Motor neuron (in vitro differentiated cells): ENCODE measurements around the gene TIMM44. TPM values are rescaled to one million over a fixed set of nuclear protein-coding genes. Genes with fewer than 3 reads are reported as not detected.

Source experiments
- ATAC-seq, 8 experiments: fragments of 200-7000 bp; cut with Tn5 transposase; replicated peaks in 6 of 8; 2 replicates each; pipeline ENCODE4 v1.8.0; 2021; ENCODE audit warnings: mild to moderate bottlenecking in 8 of 8, moderate library complexity in 8 of 8
- H3K27ac ChIP-seq, 2 donors: fragments of 250-450 bp; sonication (Bioruptor Pico); 2 replicates each; pipeline ENCODE4 v1.9.0; 2021; ENCODE audit warnings: antibody characterized with exemption in 2 of 2, mild to moderate bottlenecking in 2 of 2, moderate library complexity in 1 of 2
- H3K4me1 ChIP-seq, 2 donors: fragments of 250-450 bp; sonication (Bioruptor Pico); replicated peaks in 1 of 2; 2 replicates each; pipeline ENCODE4 v1.6.1; 2021; ENCODE audit warnings: antibody characterized with exemption in 2 of 2, mild to moderate bottlenecking in 2 of 2, moderate library complexity in 1 of 2
- H3K4me3 ChIP-seq, 5 donors: fragments of 250-450 bp; sonication (Bioruptor Pico); 2 replicates each; pipeline ENCODE4 v1.9.0; 2021; ENCODE audit warnings: antibody characterized with exemption in 5 of 5, mild to moderate bottlenecking in 5 of 5, moderate library complexity in 4 of 5
- WGBS, 10 experiments: fragments of 450-650 bp; shearing (Covaris generic); methylation state at CpG; one replicate each; pipeline ENCODE4 v1.0.0; 2022; 5-methylcytosine and 5-hydroxymethylcytosine counted together
- in situ Hi-C, 9 experiments: fragments of 400-800 bp; cut with MboI; loops; one replicate each; pipeline ENCODE4 v1.15.0; 2021; ENCODE audit warnings: low sequenced_read_pairs in 9 of 9, low pct_unique_long_range_greater_than_20kb in 2 of 9; ENCODE audit not compliant: unreplicated experiment in 9 of 9
- total RNA-seq, 8 experiments: library from RNA; unstranded; fragments of 300-600 nt; gene quantifications; 2 replicates each; pipeline versions ENCODE4 v1.2.3 to v1.2.4, GENCODE V29; 2022

Gene TIMM44
- total RNA-seq, 8 experiments from 2014 or later: 38.7 to 106 (median 65.1) TPM

DNA sequence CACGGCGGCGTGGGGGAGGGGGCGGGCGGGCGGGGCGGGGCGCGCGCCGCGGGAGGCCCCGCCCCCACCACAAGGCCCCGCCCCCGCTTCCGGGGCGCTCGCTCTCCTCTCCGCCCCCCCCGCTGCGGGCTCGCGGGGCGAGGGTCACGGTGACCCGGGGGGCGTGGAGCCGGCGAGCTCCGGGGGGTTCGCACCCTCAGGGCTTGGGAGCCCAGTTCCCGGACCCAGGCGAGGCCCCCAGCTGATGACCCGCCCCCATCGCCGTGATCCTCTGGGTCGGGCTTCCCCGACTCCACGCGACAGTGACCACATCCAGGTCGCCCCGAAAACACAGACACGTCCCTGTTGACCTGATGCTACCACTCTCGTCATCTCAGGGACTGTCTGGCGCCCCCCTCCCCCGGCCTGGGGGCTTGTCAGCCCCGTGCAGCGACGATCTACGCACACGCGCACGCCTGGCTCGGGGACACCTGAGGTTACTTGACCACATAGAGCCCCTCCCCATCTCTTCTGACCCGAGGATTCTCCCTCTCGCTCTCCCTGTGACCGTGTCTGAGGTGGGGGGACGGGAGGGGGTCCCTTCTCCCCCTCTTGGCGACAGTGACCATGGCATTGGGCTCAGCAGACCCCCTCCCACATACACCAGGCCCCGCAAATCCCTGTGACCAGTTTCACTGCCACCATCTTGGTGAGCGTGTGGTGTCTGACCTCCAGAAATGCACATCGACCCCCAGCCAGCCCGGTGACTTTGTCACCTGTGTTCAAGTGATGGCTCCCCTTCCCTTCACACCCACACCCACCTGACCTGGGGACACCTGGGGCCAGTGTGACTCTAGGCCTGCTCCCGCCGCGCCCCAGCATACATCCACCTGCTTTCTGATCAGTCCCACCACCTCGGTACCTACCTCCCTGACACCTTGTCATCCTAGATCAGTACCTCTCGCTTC, 39.1 kb downstream of the TIMM44 start:
- Histone ChIP-seq H3K27ac (peak overlapping the region; percentile 88 to 91), H3K4me3 (peak overlapping the region; percentile 79 to 92 (median 83)), H3K4me1 (peaks cover 15% of the 10 kb centered on the region in 2 donors)
- in situ Hi-C loops: no loop called here
- WGBS, 10 experiments: 0 to 81% (median 50%) methylated on average over 1 to 4 of the region's 68 CpGs; no CpG with 5 or more reads in 4 of the 10 experiments
- ATAC-seq: peak in 6 of 8 experiments; percentile 12 to 31 (median 30)

DNA sequence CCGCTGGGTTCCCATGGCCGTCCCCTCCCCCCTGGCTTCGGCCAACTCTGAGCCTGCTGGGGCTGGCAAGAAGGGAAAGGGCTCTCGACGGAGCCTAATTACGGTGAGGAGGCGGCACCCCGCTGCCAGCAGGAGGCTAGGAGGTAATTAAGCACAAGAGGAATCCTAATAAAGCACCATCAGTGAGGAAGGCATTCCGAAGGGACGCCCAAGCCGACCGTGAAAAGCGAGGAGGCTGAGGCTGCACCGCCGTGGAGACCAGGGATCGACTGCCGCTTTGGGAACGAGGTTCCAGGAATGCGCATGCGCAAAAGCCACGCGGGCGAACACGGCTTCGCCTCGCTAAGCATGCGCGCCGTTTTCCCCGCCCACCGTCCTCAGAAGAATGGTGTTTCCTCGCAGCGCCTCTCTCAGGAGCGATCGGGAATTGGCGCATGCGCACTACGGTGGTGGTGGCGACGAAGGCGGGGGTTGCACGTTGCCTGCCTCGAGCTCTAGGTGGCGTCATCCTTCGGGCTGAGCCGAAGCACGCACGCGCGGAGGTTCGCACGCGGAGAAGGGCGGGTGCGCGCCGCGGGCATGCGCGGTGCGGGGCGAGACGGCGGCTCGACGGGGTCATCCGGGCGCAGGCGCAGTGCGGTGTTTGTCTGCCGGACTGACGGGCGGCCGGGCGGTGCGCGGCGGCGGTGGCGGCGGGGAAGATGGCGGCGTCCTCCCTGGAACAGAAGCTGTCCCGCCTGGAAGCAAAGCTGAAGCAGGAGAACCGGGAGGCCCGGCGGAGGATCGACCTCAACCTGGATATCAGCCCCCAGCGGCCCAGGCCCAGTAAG, 40.0 kb downstream of the TIMM44 start, which contains the start of gene MAP2K7:
Gene MAP2K7 (plus strand): TSS at position 634 of the 830 bp plus-strand sequence. CDS start 68 bp downstream, at position 702.
- H3K27ac ChIP-seq: peak within 1 kb of the TSS; percentile 88 to 91
- peaks cover 15% of the 10 kb centered on the region in 2 donors for H3K4me1 ChIP-seq
- WGBS, 10 experiments: 0 to 3% (median 0%) methylated on average over 3 to 14 of the region's 89 CpGs; no CpG with 5 or more reads in 4 of the 10 experiments
- peak within 1 kb of the TSS; percentile 79 to 92 (median 83) for H3K4me3 ChIP-seq
- in situ Hi-C loops: no loop called here
- ATAC-seq: peak; percentile 76 to 87 (median 84)

DNA sequence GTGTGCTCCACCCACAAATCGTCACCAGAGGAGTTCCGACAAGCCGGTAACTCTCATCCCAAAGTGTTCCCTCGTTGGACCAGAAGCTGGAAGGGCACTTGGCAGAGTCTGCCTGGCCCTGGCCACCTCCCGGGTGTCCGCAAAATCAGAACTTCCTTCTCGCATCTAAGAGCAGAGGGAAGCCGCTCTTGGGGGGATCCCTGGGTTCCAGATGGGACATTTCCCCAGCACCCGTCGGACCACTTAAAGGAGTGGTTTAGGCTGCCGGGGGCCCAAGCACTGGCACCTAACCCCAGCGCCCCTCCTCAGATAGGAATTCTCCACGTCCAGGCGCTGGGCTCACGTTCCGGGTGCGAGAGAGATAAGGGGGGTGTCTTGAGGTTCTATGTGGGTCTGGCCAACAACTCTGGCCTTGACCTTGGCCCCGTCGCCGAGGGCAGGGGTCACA, 40.6 kb downstream of the TIMM44 start:
- H3K4me1 ChIP-seq: peaks cover 15% of the 10 kb centered on the region in 2 donors
- in situ Hi-C loops: no loop called here
- peak in 3 of 8 experiments; percentile 3 to 8 (median 4) for ATAC-seq
- 5 to 73% (median 16%) methylated on average over 1 to 13 of the region's 20 CpGs; no CpG with 5 or more reads in 4 of the 10 experiments for WGBS, 10 experiments
- peak overlapping the region; percentile 79 to 88 for H3K27ac ChIP-seq
- peak overlapping the region; percentile 38 to 56 (median 53) for H3K4me3 ChIP-seq

DNA sequence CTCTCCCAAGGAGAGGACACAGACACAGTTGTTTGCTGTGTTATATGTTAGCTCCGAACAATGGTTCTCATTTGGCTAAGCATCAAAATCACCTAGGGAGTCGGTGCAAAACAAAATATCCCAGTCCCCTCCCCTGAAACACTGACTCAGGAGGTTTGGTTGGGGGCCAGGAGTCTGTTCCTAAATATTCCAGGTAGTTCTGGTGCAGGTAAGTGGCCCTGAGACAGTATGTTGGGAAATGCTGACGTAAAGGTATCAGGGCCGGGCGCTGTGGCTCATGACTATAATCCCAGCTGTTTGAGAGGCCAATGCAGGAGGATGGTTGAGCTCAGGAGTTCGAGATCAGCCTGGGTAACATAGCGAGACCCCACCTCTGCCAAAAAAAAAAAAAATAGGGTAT, 42.1 kb downstream of the TIMM44 start:
- no peak for ATAC-seq
- WGBS, 10 experiments: 29 to 100% (median 92%) methylated on average over 1 to 6 of the region's 7 CpGs; no CpG with 5 or more reads in 2 of the 10 experiments
- Histone ChIP-seq H3K4me3 (no peak overlapping the region), H3K4me1 (peaks cover 15% of the 10 kb centered on the region in 2 donors), H3K27ac (no peak overlapping the region)
- in situ Hi-C loops: no loop called here

DNA sequence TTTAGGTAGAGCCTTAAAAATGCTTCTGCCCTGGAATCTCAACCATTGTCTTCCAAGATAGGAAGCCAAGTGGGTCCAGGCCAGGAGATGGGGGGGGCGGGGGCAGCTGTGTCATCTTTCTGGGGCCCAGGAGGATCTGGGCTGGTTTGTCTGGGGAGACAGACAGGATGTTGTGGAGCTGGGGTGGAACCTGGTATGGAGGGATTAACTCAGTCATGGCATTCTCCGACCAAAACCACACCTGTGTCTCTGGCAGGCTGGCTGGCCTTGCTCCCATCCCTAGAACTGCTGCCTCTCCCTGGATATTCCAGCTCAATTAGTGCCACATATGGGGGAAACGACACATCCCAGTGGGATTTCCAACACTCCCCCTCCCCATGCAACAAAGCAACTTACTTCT, 42.5 kb downstream of the TIMM44 start:
- Histone ChIP-seq H3K4me3 (no peak overlapping the region), H3K27ac (no peak overlapping the region), H3K4me1 (peaks cover 15% of the 10 kb centered on the region in 2 donors)
- 100% methylated on average over 2 of the region's 3 CpGs; no CpG with 5 or more reads in 9 of the 10 experiments for WGBS, 10 experiments
- ATAC-seq: no peak
- in situ Hi-C loops: no loop called here

DNA sequence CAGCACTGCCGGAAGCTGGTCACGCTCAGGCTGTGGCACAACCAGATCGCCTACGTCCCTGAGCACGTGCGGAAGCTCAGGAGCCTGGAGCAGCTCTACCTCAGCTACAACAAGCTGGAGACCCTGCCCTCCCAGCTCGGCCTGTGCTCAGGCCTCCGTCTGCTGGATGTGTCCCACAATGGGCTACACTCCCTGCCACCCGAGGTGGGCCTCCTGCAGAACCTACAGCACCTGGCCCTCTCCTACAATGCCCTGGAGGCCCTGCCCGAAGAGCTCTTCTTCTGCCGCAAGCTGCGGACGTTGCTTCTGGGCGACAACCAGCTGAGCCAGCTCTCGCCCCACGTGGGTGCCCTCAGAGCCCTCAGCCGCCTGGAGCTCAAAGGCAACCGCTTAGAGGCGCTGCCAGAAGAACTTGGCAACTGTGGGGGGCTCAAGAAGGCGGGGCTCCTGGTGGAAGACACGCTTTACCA, 43.0 kb downstream of the TIMM44 start:
- in situ Hi-C loops: no loop called here
- Histone ChIP-seq H3K4me1 (peaks cover 14 to 15% of the 10 kb centered on the region in 2 donors), H3K4me3 (no peak overlapping the region), H3K27ac (no peak overlapping the region)
- 66 to 73% (median 67%) methylated on average over 3 to 11 of the region's 21 CpGs; no CpG with 5 or more reads in 7 of the 10 experiments for WGBS, 10 experiments
- no peak for ATAC-seq

DNA sequence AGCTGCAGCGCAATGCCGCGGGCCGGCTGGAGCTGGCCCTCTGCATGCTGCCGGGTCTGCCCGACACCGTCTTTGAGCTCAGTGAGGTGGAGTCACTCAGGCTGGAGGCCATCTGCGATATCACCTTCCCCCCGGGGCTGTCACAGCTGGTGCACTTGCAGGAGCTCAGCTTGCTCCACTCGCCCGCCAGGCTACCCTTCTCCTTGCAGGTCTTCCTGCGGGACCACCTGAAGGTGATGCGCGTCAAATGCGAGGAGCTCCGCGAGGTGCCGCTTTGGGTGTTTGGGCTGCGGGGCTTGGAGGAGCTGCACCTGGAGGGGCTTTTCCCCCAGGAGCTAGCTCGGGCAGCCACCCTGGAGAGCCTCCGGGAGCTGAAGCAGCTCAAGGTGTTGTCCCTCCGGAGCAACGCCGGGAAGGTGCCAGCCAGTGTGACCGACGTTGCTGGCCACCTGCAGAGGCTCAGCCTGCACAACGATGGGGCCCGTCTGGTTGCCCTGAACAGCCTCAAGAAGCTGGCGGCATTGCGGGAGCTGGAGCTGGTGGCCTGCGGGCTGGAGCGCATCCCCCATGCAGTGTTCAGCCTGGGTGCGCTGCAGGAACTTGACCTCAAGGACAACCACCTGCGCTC, 43.6 kb downstream of the TIMM44 start:
- no peak overlapping the region for H3K4me3 ChIP-seq
- WGBS, 10 experiments: 93 to 100% (median 100%) methylated on average over 1 to 4 of the region's 34 CpGs; no CpG with 5 or more reads in 5 of the 10 experiments
- H3K4me1 ChIP-seq: peaks cover 8 to 9% of the 10 kb centered on the region in 2 donors
- H3K27ac ChIP-seq: no peak overlapping the region
- no peak for ATAC-seq
- in situ Hi-C loops: no loop called here

DNA sequence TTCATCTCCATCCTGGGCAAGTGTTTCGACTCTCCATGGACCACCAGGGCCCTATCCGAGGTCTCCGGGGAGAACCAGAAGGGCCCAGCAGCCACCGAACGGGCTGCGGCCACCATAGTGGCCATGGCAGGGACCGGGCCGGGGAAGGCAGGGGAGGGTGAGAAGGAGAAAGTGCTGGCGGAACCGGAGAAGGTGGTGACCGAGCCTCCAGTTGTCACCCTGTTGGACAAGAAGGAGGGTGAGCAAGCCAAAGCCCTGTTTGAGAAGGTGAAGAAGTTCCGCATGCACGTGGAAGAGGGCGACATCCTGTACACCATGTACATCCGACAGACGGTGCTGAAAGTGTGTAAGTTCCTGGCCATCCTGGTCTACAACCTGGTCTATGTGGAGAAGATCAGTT, 44.5 kb downstream of the TIMM44 start:
- Histone ChIP-seq H3K4me3 (no peak overlapping the region), H3K4me1 (peaks cover 4 to 6% of the 10 kb centered on the region in 2 donors), H3K27ac (no peak overlapping the region)
- ATAC-seq: no peak
- in situ Hi-C loops: no loop called here
- WGBS, 10 experiments: 70 to 97% (median 90%) methylated on average over 1 to 9 of the region's 16 CpGs; no CpG with 5 or more reads in 3 of the 10 experiments

DNA sequence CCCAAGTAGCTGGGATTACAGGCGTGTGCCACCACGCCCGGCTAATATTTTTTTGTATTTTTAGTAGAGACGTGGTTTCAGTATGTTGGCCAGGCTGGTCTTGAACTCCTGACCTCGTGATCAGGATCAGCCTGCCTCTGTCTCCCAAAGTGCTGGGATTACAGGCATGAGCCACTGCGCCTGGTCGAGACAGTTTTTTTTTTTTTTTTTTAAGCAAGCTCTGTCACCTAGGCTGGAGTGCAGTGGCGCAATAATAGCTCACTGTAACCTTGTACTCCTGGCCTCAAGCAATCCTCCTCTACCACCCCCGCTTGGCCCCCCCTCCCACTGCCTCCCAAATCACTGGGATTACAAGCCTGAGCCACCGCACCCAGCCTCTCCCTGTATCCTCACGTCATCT, 46.2 kb downstream of the TIMM44 start:
- no peak for ATAC-seq
- 79 to 100% (median 89%) methylated on average over 1 to 5 of the region's 11 CpGs; no CpG with 5 or more reads in 4 of the 10 experiments for WGBS, 10 experiments
- H3K4me1 ChIP-seq: no peaks in the 10 kb centered on the region
- in situ Hi-C loops: no loop called here
- H3K4me3 ChIP-seq: no peak overlapping the region
- H3K27ac ChIP-seq: no peak overlapping the region

DNA sequence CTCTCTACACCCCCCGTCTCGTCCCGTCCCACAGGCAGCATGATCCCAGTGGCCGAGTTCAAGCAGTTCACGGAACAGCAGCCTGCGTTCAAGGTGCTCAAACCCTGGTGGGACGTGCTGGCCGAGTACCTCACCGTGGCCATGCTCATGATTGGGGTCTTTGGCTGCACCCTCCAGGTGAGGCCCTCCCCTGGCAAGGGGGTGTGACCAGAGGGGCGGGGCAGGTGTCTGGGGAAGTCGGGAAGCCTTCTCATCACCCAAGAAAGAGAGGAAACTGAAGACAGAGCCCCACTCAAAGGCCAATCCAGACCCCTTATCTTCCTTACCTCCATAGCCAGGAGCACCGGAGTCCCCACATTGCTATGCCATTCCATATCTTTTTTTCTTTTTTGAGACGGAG, 47.9 kb downstream of the TIMM44 start:
- ATAC-seq: peak in 2 of 8 experiments; percentile 4 to 12
- in situ Hi-C loops: no loop called here
- no peaks in the 10 kb centered on the region for H3K4me1 ChIP-seq
- H3K27ac ChIP-seq: no peak overlapping the region
- 40 to 100% (median 90%) methylated on average over 1 to 2 of the region's 13 CpGs; no CpG with 5 or more reads in 6 of the 10 experiments for WGBS, 10 experiments
- H3K4me3 ChIP-seq: no peak overlapping the region

DNA sequence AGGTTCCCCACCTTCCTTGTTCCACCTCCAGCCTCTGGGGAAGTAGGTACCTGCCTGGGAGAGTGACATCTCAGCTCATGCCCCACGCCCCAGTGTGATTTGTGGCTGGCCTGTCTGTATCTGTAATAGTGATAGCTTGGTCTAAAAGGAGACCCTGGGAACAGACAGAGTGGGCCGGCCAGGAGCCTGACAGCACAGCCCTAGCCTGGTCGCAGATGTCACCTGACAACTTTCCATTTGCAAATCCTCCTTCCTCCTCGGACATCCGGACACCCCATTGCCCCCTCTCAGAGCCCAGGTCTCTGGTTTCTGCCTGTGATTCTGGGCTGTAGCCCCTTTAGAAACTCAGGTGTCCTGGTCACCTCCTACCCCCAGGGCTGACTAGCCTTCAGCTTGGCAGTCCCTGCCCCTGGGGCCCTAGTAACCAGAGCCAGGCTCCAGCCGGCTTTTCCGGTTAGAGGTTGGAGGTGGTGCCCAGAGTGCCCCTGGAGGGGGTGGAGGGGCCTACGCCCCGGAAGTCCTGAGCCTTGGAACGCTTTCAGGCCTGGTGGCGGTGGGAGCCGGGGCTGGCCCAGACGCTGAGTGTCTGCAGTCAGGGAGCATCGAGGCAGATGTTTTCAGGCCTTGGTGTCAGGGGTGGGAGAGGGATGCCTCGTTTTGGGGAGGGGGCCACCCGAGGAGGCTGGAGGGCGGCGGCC, 48.7 kb downstream of the TIMM44 start:
- ATAC-seq: peak; percentile 7 to 65 (median 32)
- in situ Hi-C loops: no loop called here
- WGBS, 10 experiments: 39 to 63% (median 54%) methylated on average over 2 to 7 of the region's 18 CpGs; no CpG with 5 or more reads in 6 of the 10 experiments

More for the DNA sequence above, 48.7 kb downstream of the TIMM44 start:
- Histone ChIP-seq H3K4me3 (no peak overlapping the region), H3K27ac (no peak overlapping the region), H3K4me1 (no peaks in the 10 kb centered on the region)
